GM18517 (cell line): ENCODE data around the gene ALOX5.
A peak's percentile ranks its signal among the peaks of the same experiment; 100 is the strongest.
"Not testable (repeated sequence)": the region's sequence is repeated elsewhere in the genome, so short reads cannot be mapped to it uniquely, and the experiment has no call there.

ENCODE experiments used
- ATAC-seq: cut with Tn5 transposase; IDR thresholded peaks from one replicate; pipeline ENCODE4 v1.9.1; 2021; ENCODE audit warnings: mild to moderate bottlenecking, moderate library complexity; ENCODE audit not compliant: unreplicated experiment

ALOX5 gene

GRCh38 chr10:45403151-45403550, 29.1 kb downstream of the ALOX5 start:
- ATAC-seq, result no peak

- ATAC-seq, result no peak
Measured at GRCh38 chr10:45404087-45404769, 30.2 kb downstream of the ALOX5 start.

GRCh38 chr10:45404770-45405120, 30.7 kb downstream of the ALOX5 start:
- no peak for ATAC-seq

- no peak for ATAC-seq
Measured at GRCh38 chr10:45407542-45407941, 33.5 kb downstream of the ALOX5 start.

GRCh38 chr10:45408421-45409319, 34.7 kb downstream of the ALOX5 start:
- no peak for ATAC-seq

GRCh38 chr10:45409347-45409746, 35.3 kb downstream of the ALOX5 start:
- ATAC-seq, result not testable (repeated sequence)

- no peak for ATAC-seq
Measured at GRCh38 chr10:45409782-45410181, 35.8 kb downstream of the ALOX5 start.

- ATAC-seq, result no peak
Measured at GRCh38 chr10:45410489-45410806, 36.4 kb downstream of the ALOX5 start.

GRCh38 chr10:45410807-45411606, 37.0 kb downstream of the ALOX5 start:
- ATAC-seq, result no peak

GRCh38 chr10:45411607-45411940, 37.6 kb downstream of the ALOX5 start:
- no peak for ATAC-seq

GRCh38 chr10:45415062-45415461, 41.0 kb downstream of the ALOX5 start:
- not testable (repeated sequence) for ATAC-seq

GRCh38 chr10:45416603-45417002, 42.6 kb downstream of the ALOX5 start:
- no peak for ATAC-seq

GRCh38 chr10:45417746-45418145, 43.7 kb downstream of the ALOX5 start:
- ATAC-seq, result no peak

- no peak for ATAC-seq
Measured at GRCh38 chr10:45418417-45418848, 44.4 kb downstream of the ALOX5 start.

GRCh38 chr10:45418849-45419675, 45.0 kb downstream of the ALOX5 start:
- ATAC-seq, result peak; percentile 34

GRCh38 chr10:45419676-45420025, 45.6 kb downstream of the ALOX5 start:
- ATAC-seq, result no peak

GRCh38 chr10:45420453-45421192, 46.6 kb downstream of the ALOX5 start:
- ATAC-seq, result peak; percentile 73

- no peak for ATAC-seq
Measured at GRCh38 chr10:45421221-45422097, 47.4 kb downstream of the ALOX5 start.

- ATAC-seq, result no peak
Measured at GRCh38 chr10:45422207-45422865, 48.3 kb downstream of the ALOX5 start.
